Vagina (tissue), 2 donors: ENCODE results near the gene GMPPA. TPM values are rescaled to one million over a fixed set of nuclear protein-coding genes. Genes with fewer than 3 reads are reported as not detected.

Experiments
- DNase-seq, 2 donors: peaks; one replicate each; pipeline ENCODE4 v3.0.0-alpha.2; 2017; ENCODE audit errors: extremely low spot score in 2 of 2
- H3K27ac ChIP-seq: fragments of 200-600 bp; sonication (generic); one replicate; pipeline ENCODE4 v1.5.1; 2019
- H3K27me3 ChIP-seq: fragments of 200-600 bp; sonication (generic); one replicate; pipeline ENCODE4 v1.5.1; 2019
- H3K36me3 ChIP-seq, 2 donors: fragments of 200-600 bp; sonication (generic); one replicate each; pipeline ENCODE4 v1.5.1; 2017 to 2019
- H3K4me1 ChIP-seq: fragments of 200-600 bp; sonication (generic); one replicate; pipeline ENCODE4 v1.5.1; 2019
- H3K4me3 ChIP-seq, 2 donors: fragments of 200-600 bp; sonication (generic); 1 replicate in 1 of 2; 2 replicates in 1 of 2; pipeline ENCODE4 v1.5.1; 2016 to 2019
- H3K9me3 ChIP-seq: fragments of 200-600 bp; sonication (generic); one replicate; pipeline ENCODE4 v1.5.1; 2019
- CTCF ChIP-seq, 3 experiments: fragments of 450-650 bp in 2 of 3; fragments of 200-600 bp in 1 of 3; sonication (generic) in 1 of 3; IDR thresholded peaks; one replicate each; pipeline ENCODE4 v1.5.1; 2017 to 2019; ENCODE audit warnings: antibody characterized with exemption in 3 of 3, mild to moderate bottlenecking in 2 of 3, moderate library complexity in 2 of 3
- POLR2A ChIP-seq, 2 donors: fragments of 450-650 bp; IDR thresholded peaks; one replicate each; pipeline ENCODE4 v1.6.1; 2017; ENCODE audit warnings: antibody characterized with exemption in 2 of 2, mild to moderate bottlenecking in 2 of 2, moderate library complexity in 2 of 2
- POLR2AphosphoS5 ChIP-seq, 2 donors: sonication (generic); formaldehyde crosslinking; IDR thresholded peaks; one replicate each; pipeline ENCODE4 v1.9.0; 2017; ENCODE audit warnings: antibody characterized with exemption in 2 of 2, mild to moderate bottlenecking in 2 of 2, low read depth in 1 of 2; ENCODE audit not compliant: insufficient read depth in 1 of 2
- intact Hi-C: fragments of 100-400 bp; cut with DNase I; formaldehyde crosslinking; loops from one replicate; pipeline ENCODE4 v1.15.1; 2023
- total RNA-seq: library from RNA; depleted of rRNA; stranded (reverse); fragments of >200 nt; gene quantifications from one replicate; pipeline ENCODE4 v1.2.3, GENCODE V29; 2016

Gene GMPPA
- total RNA-seq, 1 donor from 2014 or later = 35.4 TPM

GRCh38 chr2:219464286-219465032 lies 34.2 kb upstream of the GMPPA start:
- no peaks in the 10 kb centered on the region for H3K9me3 ChIP-seq
- no peak for DNase-seq
- no peaks in the 10 kb centered on the region for H3K27me3 ChIP-seq
- H3K36me3 ChIP-seq = peaks cover 0 to 4% of the 10 kb centered on the region in 2 donors
- intact Hi-C loops = no loop called here
- TF ChIP-seq POLR2A (IDR thresholded peaks at IDR 0.05) = no peak
- TF ChIP-seq POLR2AphosphoS5 (IDR thresholded peaks at IDR 0.05; ENCODE audit: insufficient read depth in 1 of 2, low read depth in 1 of 2) = no peak
- no peak for TF ChIP-seq CTCF (IDR thresholded peaks at IDR 0.05)
- no peak overlapping the region for H3K4me3 ChIP-seq
- H3K4me1 ChIP-seq = peaks cover 53% of the 10 kb centered on the region
- H3K27ac ChIP-seq = peak overlapping the region; percentile 33

GRCh38 chr2:219465659-219466561 lies 32.8 kb upstream of the GMPPA start:
- intact Hi-C loops = no loop called here
- no peak for DNase-seq
- TF ChIP-seq POLR2AphosphoS5 (IDR thresholded peaks at IDR 0.05; ENCODE audit: insufficient read depth in 1 of 2, low read depth in 1 of 2) = no peak
- Histone ChIP-seq H3K9me3 (no peaks in the 10 kb centered on the region), H3K27me3 (no peaks in the 10 kb centered on the region), H3K4me1 (peaks cover 39% of the 10 kb centered on the region), H3K27ac (peak overlapping the region; percentile 25), H3K36me3 (peaks cover 0 to 4% of the 10 kb centered on the region in 2 donors), H3K4me3 (no peak overlapping the region)

- Histone ChIP-seq H3K27ac (peak overlapping the region; percentile 25), H3K4me3 (no peak overlapping the region), H3K27me3 (no peaks in the 10 kb centered on the region), H3K9me3 (no peaks in the 10 kb centered on the region), H3K36me3 (peaks cover 0 to 4% of the 10 kb centered on the region in 2 donors), H3K4me1 (peaks cover 28% of the 10 kb centered on the region)
- intact Hi-C loops = no loop called here
- TF ChIP-seq CTCF (IDR thresholded peaks at IDR 0.05) = no peak
- peak in 1 of 2 donors; percentile 10 for TF ChIP-seq POLR2AphosphoS5 (IDR thresholded peaks at IDR 0.05; ENCODE audit: insufficient read depth in 1 of 2, low read depth in 1 of 2)
- no peak for TF ChIP-seq POLR2A (IDR thresholded peaks at IDR 0.05)
- no peak for DNase-seq
Observed at GRCh38 chr2:219466816-219467735, 31.6 kb upstream of the GMPPA start.

GRCh38 chr2:219467736-219468075 lies 31.0 kb upstream of the GMPPA start:
- intact Hi-C loops = no loop called here
- peaks cover 28% of the 10 kb centered on the region for H3K4me1 ChIP-seq
- no peaks in the 10 kb centered on the region for H3K9me3 ChIP-seq
- H3K27ac ChIP-seq = no peak overlapping the region
- no peak for DNase-seq
- TF ChIP-seq POLR2A (IDR thresholded peaks at IDR 0.05) (no peak), POLR2AphosphoS5 (IDR thresholded peaks at IDR 0.05; ENCODE audit: insufficient read depth in 1 of 2, low read depth in 1 of 2) (no peak), CTCF (IDR thresholded peaks at IDR 0.05) (no peak)
- no peak overlapping the region for H3K4me3 ChIP-seq
- no peaks in the 10 kb centered on the region for H3K27me3 ChIP-seq
- peaks cover 0 to 4% of the 10 kb centered on the region in 2 donors for H3K36me3 ChIP-seq
